ENCODE data around the gene EME2.

The EME2 gene

GRCh38 chr16:1825381-1825863 is 52.8 kb downstream of the EME2 start:
- no peak for DNase-seq (ENCODE audit: low spot score)
- CTCF ChIA-PET: no interaction called here
- TF ChIP-seq CTCF (conservative IDR thresholded peaks at IDR 0.05; ENCODE audit: low read depth): no peak
- POLR2A ChIA-PET (ENCODE audit: low non-redundant PET): interaction anchor here (2.5 kb wide), 1 partner anchor 42 kb away, joined by 7 read pairs; the partner anchor contains the start of genes NUBP2 and SPSB3
- peak overlapping the region; percentile 87 for H3K27ac ChIP-seq

Data from RWPE1 (cell line).